ENCODE measurements around the gene LDLRAD4.

LDLRAD4 gene

GRCh38 chr18:13232086-13232917 is 13.7 kb downstream of the LDLRAD4 start:
- no peak for DNase-seq

- DNase-seq = no peak
Observed at GRCh38 chr18:13232971-13233786, 14.6 kb downstream of the LDLRAD4 start.

GRCh38 chr18:13233787-13234783 is 15.5 kb downstream of the LDLRAD4 start:
- no peak for DNase-seq

GRCh38 chr18:13235421-13235831 is 16.9 kb downstream of the LDLRAD4 start:
- DNase-seq = no peak

- DNase-seq = no peak
Observed at GRCh38 chr18:13235981-13236380, 17.4 kb downstream of the LDLRAD4 start.

- no peak for DNase-seq
Observed at GRCh38 chr18:13236411-13236810, 17.9 kb downstream of the LDLRAD4 start.

- DNase-seq = no peak
Observed at GRCh38 chr18:13237073-13237472, 18.5 kb downstream of the LDLRAD4 start.

GRCh38 chr18:13237641-13238040 is 19.1 kb downstream of the LDLRAD4 start:
- no peak for DNase-seq

GRCh38 chr18:13239171-13239956 is 20.8 kb downstream of the LDLRAD4 start:
- DNase-seq = no peak

- DNase-seq = no peak
Observed at GRCh38 chr18:13240060-13240725, 21.6 kb downstream of the LDLRAD4 start.

- DNase-seq = no peak
Observed at GRCh38 chr18:13241083-13241892, 22.7 kb downstream of the LDLRAD4 start.

GRCh38 chr18:13241893-13242175 is 23.3 kb downstream of the LDLRAD4 start:
- no peak for DNase-seq

- no peak for DNase-seq
Observed at GRCh38 chr18:13242797-13243196, 24.2 kb downstream of the LDLRAD4 start.

GRCh38 chr18:13243363-13243762 is 24.8 kb downstream of the LDLRAD4 start:
- no peak for DNase-seq

GRCh38 chr18:13244135-13244534 is 25.6 kb downstream of the LDLRAD4 start:
- no peak for DNase-seq

- DNase-seq = no peak
Observed at GRCh38 chr18:13245481-13246000, 27.0 kb downstream of the LDLRAD4 start.

GRCh38 chr18:13246121-13246520 is 27.6 kb downstream of the LDLRAD4 start:
- DNase-seq = no peak

GRCh38 chr18:13246591-13246990 is 28.0 kb downstream of the LDLRAD4 start:
- no peak for DNase-seq

GRCh38 chr18:13247506-13247905 is 28.9 kb downstream of the LDLRAD4 start:
- DNase-seq = no peak

GRCh38 chr18:13252686-13253410 is 34.3 kb downstream of the LDLRAD4 start:
- no peak for DNase-seq

All from activated CD4-positive, alpha-beta T cell treated with anti-CD3 and anti-CD28 coated beads, Interleukin-2, amount 50 U/mL, for 48 hours (primary cell).